Keratinocyte (primary cell): Measurements from ENCODE around the gene FLYWCH1. TPM values are rescaled to one million over a fixed set of nuclear protein-coding genes. Genes with fewer than 3 reads are reported as not detected.

Experiments
- DNase-seq: peaks from one replicate; pipeline ENCODE4 v3.0.0-alpha.2; 2011; ENCODE audit warnings: low read depth, missing footprints, low spot score
- FAIRE-seq: peaks from 2 replicates; lab custom pipeline; 2011; peaks lifted over from hg19 to GRCh38; lab: Jason Lieb, UNC
- H2AFZ ChIP-seq: 2 replicates; pipeline ENCODE4 v1.6.0; 2012; ENCODE audit warnings: low read length, control low read depth, inconsistent platforms; ENCODE audit not compliant: control insufficient read depth
- H3K27ac ChIP-seq: 2 replicates; pipeline ENCODE4 v1.5.1; 2011; ENCODE audit warnings: low read length; ENCODE audit not compliant: control insufficient read depth, insufficient read depth
- H3K27me3 ChIP-seq: 3 replicates; pipeline ENCODE4 v1.6.0; 2011; ENCODE audit warnings: low read length; ENCODE audit not compliant: control insufficient read depth, insufficient read depth; ENCODE audit errors: extremely low read depth
- H3K36me3 ChIP-seq, 2 experiments: 2 replicates in 1 of 2; 3 replicates in 1 of 2; pipeline ENCODE4 v1.5.1; 2011; ENCODE audit warnings: low read length in 2 of 2, mild to moderate bottlenecking in 1 of 2; ENCODE audit not compliant: control insufficient read depth in 2 of 2, insufficient read depth in 2 of 2; ENCODE audit errors: extremely low read depth in 1 of 2
- H3K4me1 ChIP-seq: 3 replicates; pipeline ENCODE4 v1.5.1; 2011; ENCODE audit warnings: low read length; ENCODE audit not compliant: control insufficient read depth, insufficient read depth; ENCODE audit errors: extremely low read depth
- H3K4me2 ChIP-seq: 3 replicates; pipeline ENCODE4 v1.6.0; 2011; ENCODE audit warnings: low read depth, low read length; ENCODE audit not compliant: control insufficient read depth, insufficient read depth; ENCODE audit errors: extremely low read depth
- H3K4me3 ChIP-seq, 3 experiments: fragments of 200-600 bp in 1 of 3; sonication (generic) in 1 of 3; 2 replicates in 2 of 3; 3 replicates in 1 of 3; pipeline ENCODE4 v1.5.1; 2011 to 2016; ENCODE audit warnings: low read length in 3 of 3, mild to moderate bottlenecking in 3 of 3, control low read depth in 2 of 3, inconsistent platforms in 1 of 3, low read depth in 1 of 3, mixed read lengths in 1 of 3, mixed run types in 1 of 3, moderate library complexity in 1 of 3; ENCODE audit not compliant: control insufficient read depth in 2 of 3, insufficient read depth in 2 of 3; ENCODE audit errors: extremely low read depth in 1 of 3
- H3K79me2 ChIP-seq: 2 replicates; pipeline ENCODE4 v1.6.0; 2012; ENCODE audit warnings: low read length; ENCODE audit not compliant: control insufficient read depth, insufficient read depth
- H3K9ac ChIP-seq: 3 replicates; pipeline ENCODE4 v1.6.0; 2011; ENCODE audit warnings: low read length; ENCODE audit not compliant: control insufficient read depth, insufficient read depth; ENCODE audit errors: extremely low read depth
- H3K9me1 ChIP-seq: 3 replicates; pipeline ENCODE4 v1.6.0; 2011; ENCODE audit warnings: low read length; ENCODE audit not compliant: control insufficient read depth, insufficient read depth; ENCODE audit errors: extremely low read depth
- H3K9me3 ChIP-seq: 2 replicates; pipeline ENCODE4 v1.5.1; 2012; ENCODE audit warnings: low read depth, low read length; ENCODE audit not compliant: control insufficient read depth
- H4K20me1 ChIP-seq: 3 replicates; pipeline ENCODE4 v1.6.0; 2011; ENCODE audit warnings: low read length; ENCODE audit not compliant: control insufficient read depth, insufficient read depth; ENCODE audit errors: extremely low read depth
- CTCF ChIP-seq, 3 experiments: IDR thresholded peaks in 1 of 3; conservative IDR thresholded peaks in 1 of 3; optimal IDR thresholded peaks in 1 of 3; 2 replicates in 2 of 3; 3 replicates in 1 of 3; pipeline versions ENCODE3 to v1.5.1; 2011; ENCODE audit warnings: low read length in 3 of 3, mild to moderate bottlenecking in 3 of 3, moderate library complexity in 2 of 3, control low read depth in 1 of 3, inconsistent platforms in 1 of 3; ENCODE audit not compliant: insufficient read depth in 2 of 3; ENCODE audit errors: extremely low read depth in 1 of 3
- EZH2 ChIP-seq: IDR thresholded peaks from one replicate; pipeline ENCODE4 v1.6.1; 2012; ENCODE audit warnings: inconsistent platforms, mild to moderate bottlenecking, low read length, moderate library complexity
- dilution Hi-C: fragments of 300-500 bp; cut with MboI; formaldehyde crosslinking; loops from one replicate; pipeline ENCODE4 v1.7.0; 2020; ENCODE audit warnings: low sequenced_read_pairs; ENCODE audit not compliant: extremely low pct_ligation_motif_present
- polyA plus RNA-seq, 5 experiments: library from polyadenylated mRNA; depleted of rRNA in 3 of 5; stranded (reverse) in 3 of 5; stranded (forward) in 1 of 5; unstranded in 1 of 5; fragments of >200 nt; gene quantifications; 1 replicate in 1 of 5; 2 replicates in 3 of 5; 3 replicates in 1 of 5; pipeline versions ENCODE4 v1.2.1 to v1.2.3, GENCODE V29; 2011 to 2012; ENCODE audit warnings: missing spikeins in 2 of 5, low read depth in 1 of 5, low replicate concordance in 1 of 5

Gene FLYWCH1
- polyA plus RNA-seq, 1 donor (not counting 4 experiments of a cell fraction or from before 2014, with no cell fraction given) = 16.2 TPM

- TF ChIP-seq CTCF (optimal IDR thresholded peaks at IDR 0.05 in 1 of 3, IDR thresholded peaks at IDR 0.05 in 1 of 3, conservative IDR thresholded peaks at IDR 0.05 in 1 of 3; ENCODE audit: extremely low read depth in 1 of 3, insufficient read depth in 2 of 3, low read length in 3 of 3) (no peak), EZH2 (no peak)
- dilution Hi-C loops = no loop called here
- DNase-seq (no peak), FAIRE-seq (no peak)
- H3K4me1 ChIP-seq = peaks cover 35% of the 10 kb centered on the region
- no peak overlapping the region for H3K9ac ChIP-seq
- H3K27ac ChIP-seq = no peak overlapping the region
- no peaks in the 10 kb centered on the region for H3K27me3 ChIP-seq
- no peak overlapping the region for H3K4me3 ChIP-seq
- no peak overlapping the region for H3K4me2 ChIP-seq
- H3K9me3 ChIP-seq = no peaks in the 10 kb centered on the region
- no peaks in the 10 kb centered on the region for H3K36me3 ChIP-seq
- peaks cover 9% of the 10 kb centered on the region for H4K20me1 ChIP-seq
- peaks cover 11% of the 10 kb centered on the region for H3K79me2 ChIP-seq
- peaks cover 2% of the 10 kb centered on the region for H3K9me1 ChIP-seq
- no peak overlapping the region for H2AFZ ChIP-seq
Measured at GRCh38 chr16:2966808-2967191, 55.1 kb downstream of the FLYWCH1 start.

GRCh38 chr16:2967211-2967631 lies 55.5 kb downstream of the FLYWCH1 start:
- Histone ChIP-seq H3K4me1 (peaks cover 31% of the 10 kb centered on the region), H2AFZ (no peak overlapping the region), H3K9ac (no peak overlapping the region), H4K20me1 (peaks cover 9% of the 10 kb centered on the region), H3K27ac (no peak overlapping the region), H3K4me2 (no peak overlapping the region), H3K9me3 (no peaks in the 10 kb centered on the region), H3K4me3 (no peak overlapping the region), H3K36me3 (no peaks in the 10 kb centered on the region), H3K79me2 (peaks cover 11% of the 10 kb centered on the region), H3K27me3 (no peaks in the 10 kb centered on the region), H3K9me1 (peaks cover 2% of the 10 kb centered on the region)
- TF ChIP-seq EZH2 (no peak), CTCF (optimal IDR thresholded peaks at IDR 0.05 in 1 of 3, IDR thresholded peaks at IDR 0.05 in 1 of 3, conservative IDR thresholded peaks at IDR 0.05 in 1 of 3; ENCODE audit: extremely low read depth in 1 of 3, insufficient read depth in 2 of 3, low read length in 3 of 3) (no peak)
- dilution Hi-C loops = no loop called here
- FAIRE-seq = no peak
- DNase-seq = no peak
